Embryonic facial prominence (tissue), 1 donor: ENCODE data around the gene DMD.
A peak's percentile ranks its signal among the peaks of the same experiment; 100 is the strongest.
"Not testable (repeated sequence)": the region's sequence is repeated elsewhere in the genome, so short reads cannot be mapped to it uniquely, and the experiment has no call there.

Experiments
- DNase-seq: peaks from one replicate; pipeline ENCODE4 v3.0.0-alpha.2; 2016; ENCODE audit errors: extremely low spot score

The DMD gene

GRCh38 chrX:32618154-32618553, 593.2 kb downstream of the DMD start:
- no peak for DNase-seq

GRCh38 chrX:32614707-32615106, 596.6 kb downstream of the DMD start:
- DNase-seq: no peak

GRCh38 chrX:32599156-32599555, 612.2 kb downstream of the DMD start:
- no peak for DNase-seq

GRCh38 chrX:32598707-32599106, 612.6 kb downstream of the DMD start:
- DNase-seq: no peak

- DNase-seq: no peak
Measured at GRCh38 chrX:32597777-32598176, 613.6 kb downstream of the DMD start.

- DNase-seq: no peak
Measured at GRCh38 chrX:32592786-32593185, 618.6 kb downstream of the DMD start.

- no peak for DNase-seq
Measured at GRCh38 chrX:32591589-32591988, 619.8 kb downstream of the DMD start.

GRCh38 chrX:32582729-32583128, 628.6 kb downstream of the DMD start:
- DNase-seq: no peak

GRCh38 chrX:32576885-32577284, 634.5 kb downstream of the DMD start:
- DNase-seq: no peak

- no peak for DNase-seq
Measured at GRCh38 chrX:32572644-32573043, 638.7 kb downstream of the DMD start.

GRCh38 chrX:32571579-32571978, 639.8 kb downstream of the DMD start:
- no peak for DNase-seq

GRCh38 chrX:32562261-32562660, 649.1 kb downstream of the DMD start:
- no peak for DNase-seq

- no peak for DNase-seq
Measured at GRCh38 chrX:32545101-32545500, 666.2 kb downstream of the DMD start.

GRCh38 chrX:32538554-32538953, 672.8 kb downstream of the DMD start:
- DNase-seq: no peak

- DNase-seq: no peak
Measured at GRCh38 chrX:32533848-32534247, 677.5 kb downstream of the DMD start.

GRCh38 chrX:32532262-32532661, 679.1 kb downstream of the DMD start:
- no peak for DNase-seq

- peak; percentile 6 for DNase-seq
Measured at GRCh38 chrX:32530802-32531403, 680.4 kb downstream of the DMD start.

GRCh38 chrX:32528451-32528850, 682.9 kb downstream of the DMD start:
- not testable (repeated sequence) for DNase-seq

GRCh38 chrX:32525234-32525633, 686.1 kb downstream of the DMD start:
- DNase-seq: no peak

GRCh38 chrX:32524385-32524784, 687.0 kb downstream of the DMD start:
- DNase-seq: no peak

GRCh38 chrX:32520789-32521188, 690.6 kb downstream of the DMD start:
- DNase-seq: no peak

- no peak for DNase-seq
Measured at GRCh38 chrX:32514986-32515385, 696.4 kb downstream of the DMD start.

GRCh38 chrX:32501606-32502005, 709.7 kb downstream of the DMD start:
- DNase-seq: no peak

- DNase-seq: no peak
Measured at GRCh38 chrX:32496671-32497070, 714.7 kb downstream of the DMD start.
